Uterus (tissue), 4 donors: Measurements from ENCODE around the gene FBXW7. TPM values are rescaled to one million over a fixed set of nuclear protein-coding genes. Genes with fewer than 3 reads are reported as not detected.

Source experiments
- DNase-seq, 2 donors: peaks; one replicate each; pipeline ENCODE4 v3.0.0-alpha.2; 2019 to 2020
- H3K27ac ChIP-seq, 2 donors: fragments of 200-600 bp; sonication (generic); 1 replicate in 1 of 2; 2 replicates in 1 of 2; pipeline ENCODE4 v1.5.1; 2016 to 2018
- H3K27me3 ChIP-seq, 2 donors: fragments of 200-600 bp; sonication (generic); one replicate each; pipeline ENCODE4 v1.5.1; 2018 to 2019; ENCODE audit warnings: control low read depth in 1 of 2
- H3K36me3 ChIP-seq, 2 donors: fragments of 200-600 bp; sonication (generic); one replicate each; pipeline ENCODE4 v1.5.1; 2019; ENCODE audit warnings: control low read depth in 1 of 2
- H3K4me1 ChIP-seq, 2 donors: fragments of 200-600 bp; sonication (generic); one replicate each; pipeline ENCODE4 v1.5.1; 2018 to 2019; ENCODE audit warnings: control low read depth in 1 of 2
- H3K4me3 ChIP-seq, 2 donors: fragments of 200-600 bp; sonication (generic); 1 replicate in 1 of 2; 2 replicates in 1 of 2; pipeline ENCODE4 v1.5.1; 2018 to 2019; ENCODE audit warnings: mild to moderate bottlenecking in 1 of 2
- H3K9me3 ChIP-seq, 2 donors: fragments of 200-600 bp; sonication (generic); one replicate each; pipeline ENCODE4 v1.5.1; 2019; ENCODE audit warnings: control low read depth in 1 of 2
- POLR2A ChIP-seq, 2 donors: fragments of 450-650 bp; IDR thresholded peaks; one replicate each; pipeline ENCODE4 v1.6.1; 2016; ENCODE audit warnings: antibody characterized with exemption in 2 of 2, mild to moderate bottlenecking in 1 of 2, moderate library complexity in 1 of 2
- intact Hi-C: fragments of 100-400 bp; cut with DNase I; formaldehyde crosslinking; loops from one replicate; pipeline ENCODE4 v1.15.1; 2023; ENCODE audit warnings: low total_unique reads
- total RNA-seq, 4 donors: library from RNA; depleted of rRNA in 3 of 4; stranded (reverse); fragments of >200 nt in 3 of 4; gene quantifications; one replicate each; pipeline versions ENCODE4 v1.1.0 to v1.2.4, GENCODE V29; 2014 to 2023
- TF ChIP-seq, protein P1 (sequence below), 4 experiments: fragments of 200-600 bp in 2 of 4; fragments of 450-650 bp in 2 of 4; sonication (generic) in 2 of 4; IDR thresholded peaks; one replicate each; pipeline ENCODE4 v1.5.1; 2016 to 2019; ENCODE audit warnings: antibody characterized with exemption in 4 of 4, mild to moderate bottlenecking in 2 of 4, moderate library complexity in 1 of 4
- donor health status: DM: yes; HTN: yes; CAD: no.

FBXW7 gene
- total RNA-seq, 4 donors from 2014 or later: 50.6 to 152 (median 90.8) TPM

GRCh38 chr4:152374606-152375285, 161.1 kb downstream of the FBXW7 start:
- Histone ChIP-seq H3K4me1 (no peaks in the 10 kb centered on the region), H3K4me3 (no peak overlapping the region), H3K9me3 (no peaks in the 10 kb centered on the region), H3K27ac (no peak overlapping the region), H3K27me3 (no peaks in the 10 kb centered on the region), H3K36me3 (no peaks in the 10 kb centered on the region)
- intact Hi-C loops: no loop called here
- no peak for TF ChIP-seq POLR2A (IDR thresholded peaks at IDR 0.05)
- TF ChIP-seq, protein P1, sequence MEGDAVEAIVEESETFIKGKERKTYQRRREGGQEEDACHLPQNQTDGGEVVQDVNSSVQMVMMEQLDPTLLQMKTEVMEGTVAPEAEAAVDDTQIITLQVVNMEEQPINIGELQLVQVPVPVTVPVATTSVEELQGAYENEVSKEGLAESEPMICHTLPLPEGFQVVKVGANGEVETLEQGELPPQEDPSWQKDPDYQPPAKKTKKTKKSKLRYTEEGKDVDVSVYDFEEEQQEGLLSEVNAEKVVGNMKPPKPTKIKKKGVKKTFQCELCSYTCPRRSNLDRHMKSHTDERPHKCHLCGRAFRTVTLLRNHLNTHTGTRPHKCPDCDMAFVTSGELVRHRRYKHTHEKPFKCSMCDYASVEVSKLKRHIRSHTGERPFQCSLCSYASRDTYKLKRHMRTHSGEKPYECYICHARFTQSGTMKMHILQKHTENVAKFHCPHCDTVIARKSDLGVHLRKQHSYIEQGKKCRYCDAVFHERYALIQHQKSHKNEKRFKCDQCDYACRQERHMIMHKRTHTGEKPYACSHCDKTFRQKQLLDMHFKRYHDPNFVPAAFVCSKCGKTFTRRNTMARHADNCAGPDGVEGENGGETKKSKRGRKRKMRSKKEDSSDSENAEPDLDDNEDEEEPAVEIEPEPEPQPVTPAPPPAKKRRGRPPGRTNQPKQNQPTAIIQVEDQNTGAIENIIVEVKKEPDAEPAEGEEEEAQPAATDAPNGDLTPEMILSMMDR (IDR thresholded peaks at IDR 0.05): no peak
- no peak for DNase-seq

DNA sequence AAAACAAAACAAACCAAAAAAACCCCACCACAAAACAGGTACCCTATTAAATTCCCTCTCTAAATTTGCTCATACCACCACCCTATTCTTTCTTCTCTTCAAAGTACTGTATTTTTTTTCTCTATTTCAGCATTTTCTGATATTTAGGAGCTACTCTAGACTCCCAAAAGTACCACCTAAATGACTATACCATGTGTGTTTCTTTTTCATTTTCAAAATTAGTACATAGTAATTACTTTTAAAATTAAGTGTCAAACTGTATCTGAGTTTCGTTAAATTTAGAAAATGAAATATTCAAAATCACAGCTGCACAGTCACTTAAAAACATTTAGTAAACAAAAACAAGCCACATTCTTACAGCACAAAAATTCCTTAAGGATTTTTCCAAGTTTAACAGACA, 161.7 kb downstream of the FBXW7 start:
- intact Hi-C loops: no loop called here

DNA sequence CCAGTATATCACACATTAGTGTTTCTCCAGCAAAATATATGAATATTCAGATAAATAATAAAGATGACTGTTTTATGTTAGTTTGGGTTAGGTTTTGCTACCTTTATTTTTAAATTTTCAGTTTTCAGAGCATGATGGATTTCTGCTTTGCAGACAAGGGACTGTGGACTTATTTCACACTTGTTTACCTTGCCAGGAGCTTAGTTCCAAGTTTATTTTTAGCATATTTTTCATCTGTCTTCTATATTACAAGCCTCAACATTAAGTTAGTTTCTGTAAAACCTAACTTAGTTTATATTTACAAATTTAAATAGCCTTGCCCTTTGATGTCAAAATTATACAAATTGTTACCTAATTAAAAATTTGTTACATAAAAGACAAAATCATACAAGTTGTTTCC, 163.4 kb downstream of the FBXW7 start:
- Histone ChIP-seq H3K27me3 (no peaks in the 10 kb centered on the region), H3K4me1 (no peaks in the 10 kb centered on the region), H3K27ac (no peak overlapping the region), H3K9me3 (no peaks in the 10 kb centered on the region), H3K4me3 (no peak overlapping the region), H3K36me3 (no peaks in the 10 kb centered on the region)
- no peak for DNase-seq
- TF ChIP-seq POLR2A (IDR thresholded peaks at IDR 0.05): no peak
- TF ChIP-seq, protein P1 (IDR thresholded peaks at IDR 0.05): no peak
- intact Hi-C loops: no loop called here

More for the DNA sequence above, 161.7 kb downstream of the FBXW7 start:
- Histone ChIP-seq H3K4me3 (no peak overlapping the region), H3K27me3 (no peaks in the 10 kb centered on the region), H3K4me1 (no peaks in the 10 kb centered on the region), H3K27ac (no peak overlapping the region), H3K9me3 (no peaks in the 10 kb centered on the region), H3K36me3 (no peaks in the 10 kb centered on the region)
- TF ChIP-seq, protein P1 (IDR thresholded peaks at IDR 0.05): no peak
- no peak for TF ChIP-seq POLR2A (IDR thresholded peaks at IDR 0.05)
- no peak for DNase-seq

DNA sequence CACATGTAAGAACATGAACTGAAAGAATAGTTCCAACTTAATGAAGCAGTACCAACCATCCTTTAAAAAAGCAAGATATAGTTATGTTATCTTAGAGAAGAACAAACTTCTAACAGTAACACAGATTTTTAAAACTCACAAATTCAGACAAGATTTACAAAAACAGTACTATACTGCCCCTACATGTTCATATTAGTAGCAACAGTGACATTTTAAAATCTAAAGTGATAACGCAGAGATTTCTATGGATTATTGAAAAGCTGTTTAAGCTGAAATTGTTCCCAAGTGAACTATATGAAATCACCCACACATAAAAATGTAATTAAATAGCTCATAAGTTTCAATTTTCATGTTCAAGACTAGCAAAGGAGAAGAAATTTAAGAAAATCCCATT, 166.0 kb downstream of the FBXW7 start:
- Histone ChIP-seq H3K9me3 (no peaks in the 10 kb centered on the region), H3K27me3 (no peaks in the 10 kb centered on the region), H3K27ac (no peak overlapping the region), H3K36me3 (no peaks in the 10 kb centered on the region), H3K4me3 (no peak overlapping the region), H3K4me1 (no peaks in the 10 kb centered on the region)
- DNase-seq: no peak
- intact Hi-C loops: no loop called here
- TF ChIP-seq POLR2A (IDR thresholded peaks at IDR 0.05): no peak
- TF ChIP-seq, protein P1 (IDR thresholded peaks at IDR 0.05): peak in 3 of 4 experiments; percentile 19 to 25 (median 19)

DNA sequence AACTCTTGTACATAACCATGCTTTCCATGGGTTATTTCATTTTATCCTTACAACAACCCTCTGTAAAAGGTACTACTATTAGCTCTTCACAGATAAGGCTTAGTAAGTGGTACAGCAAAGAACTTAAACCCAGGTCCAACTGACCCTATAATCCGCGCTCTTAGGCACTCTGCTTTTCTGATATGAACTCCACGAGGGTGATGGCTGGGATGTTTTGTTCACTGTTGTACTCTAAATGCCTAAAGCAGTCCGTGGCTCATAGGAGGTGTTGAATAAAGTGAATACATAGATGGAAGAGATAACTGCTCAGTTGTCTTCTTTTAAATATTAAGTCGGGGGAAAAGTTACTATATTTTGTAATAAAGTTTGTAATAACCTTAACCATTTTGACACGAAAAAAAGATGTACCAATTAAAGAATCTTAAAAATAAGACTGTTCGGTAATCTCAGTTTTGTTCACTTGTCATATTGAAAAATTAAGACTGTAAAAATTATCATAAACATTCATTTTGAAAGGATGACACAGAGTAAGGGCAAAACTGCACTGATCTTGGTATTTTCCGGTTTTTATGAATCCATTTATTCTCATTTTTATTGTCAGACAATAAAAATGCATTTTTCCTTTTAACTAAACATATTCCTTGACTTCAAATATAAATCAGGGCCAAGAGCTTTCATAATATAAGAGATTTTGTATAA, 166.5 kb downstream of the FBXW7 start:
- Histone ChIP-seq H3K27ac (no peak overlapping the region), H3K4me1 (no peaks in the 10 kb centered on the region), H3K36me3 (no peaks in the 10 kb centered on the region), H3K4me3 (no peak overlapping the region), H3K27me3 (no peaks in the 10 kb centered on the region), H3K9me3 (no peaks in the 10 kb centered on the region)
- no peak for DNase-seq
- TF ChIP-seq POLR2A (IDR thresholded peaks at IDR 0.05): no peak
- TF ChIP-seq, protein P1 (IDR thresholded peaks at IDR 0.05): no peak
- intact Hi-C loops: no loop called here
